Measurements from ENCODE around the gene PSME2. TPM values are rescaled to one million over a fixed set of nuclear protein-coding genes. Genes with fewer than 3 reads are reported as not detected.

PSME2 gene
- total and polyA plus RNA-seq, 10 of the 15 experiments (the other 5 are each of a cell fraction or from before 2014, with no cell fraction given), result 510 to 3,542 (median 913) TPM

- H3K27ac ChIP-seq (ENCODE audit: control insufficient read depth, insufficient read depth), result peak overlapping the region; percentile 96
- H3K27me3 ChIP-seq (replicated peaks in 1 of 2; ENCODE audit: control insufficient read depth in 2 of 2, insufficient read depth in 2 of 2, low read length in 1 of 2), result no peaks in the 10 kb centered on the region
- in situ Hi-C loops (cut with MboI) (no loop called here), intact Hi-C loops (cut with micrococcal nuclease; ENCODE audit: unreplicated experiment) (loop anchor here (1.0 kb wide), 1 partner anchor 53 kb away; the partner anchor contains the start of gene CHMP4A)
- TF ChIP-seq, protein P1, sequence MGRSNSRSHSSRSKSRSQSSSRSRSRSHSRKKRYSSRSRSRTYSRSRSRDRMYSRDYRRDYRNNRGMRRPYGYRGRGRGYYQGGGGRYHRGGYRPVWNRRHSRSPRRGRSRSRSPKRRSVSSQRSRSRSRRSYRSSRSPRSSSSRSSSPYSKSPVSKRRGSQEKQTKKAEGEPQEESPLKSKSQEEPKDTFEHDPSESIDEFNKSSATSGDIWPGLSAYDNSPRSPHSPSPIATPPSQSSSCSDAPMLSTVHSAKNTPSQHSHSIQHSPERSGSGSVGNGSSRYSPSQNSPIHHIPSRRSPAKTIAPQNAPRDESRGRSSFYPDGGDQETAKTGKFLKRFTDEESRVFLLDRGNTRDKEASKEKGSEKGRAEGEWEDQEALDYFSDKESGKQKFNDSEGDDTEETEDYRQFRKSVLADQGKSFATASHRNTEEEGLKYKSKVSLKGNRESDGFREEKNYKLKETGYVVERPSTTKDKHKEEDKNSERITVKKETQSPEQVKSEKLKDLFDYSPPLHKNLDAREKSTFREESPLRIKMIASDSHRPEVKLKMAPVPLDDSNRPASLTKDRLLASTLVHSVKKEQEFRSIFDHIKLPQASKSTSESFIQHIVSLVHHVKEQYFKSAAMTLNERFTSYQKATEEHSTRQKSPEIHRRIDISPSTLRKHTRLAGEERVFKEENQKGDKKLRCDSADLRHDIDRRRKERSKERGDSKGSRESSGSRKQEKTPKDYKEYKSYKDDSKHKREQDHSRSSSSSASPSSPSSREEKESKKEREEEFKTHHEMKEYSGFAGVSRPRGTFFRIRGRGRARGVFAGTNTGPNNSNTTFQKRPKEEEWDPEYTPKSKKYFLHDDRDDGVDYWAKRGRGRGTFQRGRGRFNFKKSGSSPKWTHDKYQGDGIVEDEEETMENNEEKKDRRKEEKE (IDR thresholded peaks at IDR 0.05), result no peak
- TF ChIP-seq, protein P2, sequence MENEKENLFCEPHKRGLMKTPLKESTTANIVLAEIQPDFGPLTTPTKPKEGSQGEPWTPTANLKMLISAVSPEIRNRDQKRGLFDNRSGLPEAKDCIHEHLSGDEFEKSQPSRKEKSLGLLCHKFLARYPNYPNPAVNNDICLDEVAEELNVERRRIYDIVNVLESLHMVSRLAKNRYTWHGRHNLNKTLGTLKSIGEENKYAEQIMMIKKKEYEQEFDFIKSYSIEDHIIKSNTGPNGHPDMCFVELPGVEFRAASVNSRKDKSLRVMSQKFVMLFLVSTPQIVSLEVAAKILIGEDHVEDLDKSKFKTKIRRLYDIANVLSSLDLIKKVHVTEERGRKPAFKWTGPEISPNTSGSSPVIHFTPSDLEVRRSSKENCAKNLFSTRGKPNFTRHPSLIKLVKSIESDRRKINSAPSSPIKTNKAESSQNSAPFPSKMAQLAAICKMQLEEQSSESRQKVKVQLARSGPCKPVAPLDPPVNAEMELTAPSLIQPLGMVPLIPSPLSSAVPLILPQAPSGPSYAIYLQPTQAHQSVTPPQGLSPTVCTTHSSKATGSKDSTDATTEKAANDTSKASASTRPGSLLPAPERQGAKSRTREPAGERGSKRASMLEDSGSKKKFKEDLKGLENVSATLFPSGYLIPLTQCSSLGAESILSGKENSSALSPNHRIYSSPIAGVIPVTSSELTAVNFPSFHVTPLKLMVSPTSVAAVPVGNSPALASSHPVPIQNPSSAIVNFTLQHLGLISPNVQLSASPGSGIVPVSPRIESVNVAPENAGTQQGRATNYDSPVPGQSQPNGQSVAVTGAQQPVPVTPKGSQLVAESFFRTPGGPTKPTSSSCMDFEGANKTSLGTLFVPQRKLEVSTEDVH (IDR thresholded peaks at IDR 0.05; ENCODE audit: low read depth, partially characterized antibody), result no peak
- TF ChIP-seq RFX5 (IDR thresholded peaks at IDR 0.05; ENCODE audit: low read depth, low read length), result no peak
- TF ChIP-seq ZZZ3 (IDR thresholded peaks at IDR 0.05; ENCODE audit: control insufficient read depth, insufficient read length, low read depth), result no peak
- no peak for TF ChIP-seq HDGF (IDR thresholded peaks at IDR 0.05)
- no peak for TF ChIP-seq TCF12 (IDR thresholded peaks at IDR 0.05; ENCODE audit: low read depth, low read length)
- no peak for TF ChIP-seq ATF7 (IDR thresholded peaks at IDR 0.05; ENCODE audit: low read depth)
- TF ChIP-seq, protein P3, sequence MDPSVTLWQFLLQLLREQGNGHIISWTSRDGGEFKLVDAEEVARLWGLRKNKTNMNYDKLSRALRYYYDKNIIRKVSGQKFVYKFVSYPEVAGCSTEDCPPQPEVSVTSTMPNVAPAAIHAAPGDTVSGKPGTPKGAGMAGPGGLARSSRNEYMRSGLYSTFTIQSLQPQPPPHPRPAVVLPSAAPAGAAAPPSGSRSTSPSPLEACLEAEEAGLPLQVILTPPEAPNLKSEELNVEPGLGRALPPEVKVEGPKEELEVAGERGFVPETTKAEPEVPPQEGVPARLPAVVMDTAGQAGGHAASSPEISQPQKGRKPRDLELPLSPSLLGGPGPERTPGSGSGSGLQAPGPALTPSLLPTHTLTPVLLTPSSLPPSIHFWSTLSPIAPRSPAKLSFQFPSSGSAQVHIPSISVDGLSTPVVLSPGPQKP (IDR thresholded peaks at IDR 0.05; ENCODE audit: low read depth, low read length), result no peak
- TF ChIP-seq PML (IDR thresholded peaks at IDR 0.05; ENCODE audit: low read length), result no peak
- no peak for TF ChIP-seq MTA2 (IDR thresholded peaks at IDR 0.05; ENCODE audit: low read depth)
- TF ChIP-seq MEF2B (IDR thresholded peaks at IDR 0.05; ENCODE audit: partially characterized antibody, poor library complexity, severe bottlenecking), result no peak
- TF ChIP-seq NRF1 (conservative IDR thresholded peaks at IDR 0.05; ENCODE audit: low read depth, low read length), result no peak
- TF ChIP-seq PAX5 (IDR thresholded peaks at IDR 0.05; ENCODE audit: borderline replicate concordance, low read depth, low read length), result no peak
- no peak for TF ChIP-seq NFYB (IDR thresholded peaks at IDR 0.05; ENCODE audit: insufficient read depth, low read depth, low read length)
- no peak for TF ChIP-seq TAF1 (IDR thresholded peaks at IDR 0.05; ENCODE audit: borderline replicate concordance, low read depth, low read length)
- no peak for TF ChIP-seq ZSCAN29 (IDR thresholded peaks at IDR 0.05)
- TF ChIP-seq FOXM1 (IDR thresholded peaks at IDR 0.05; ENCODE audit: low read depth, low read length), result no peak
- TF ChIP-seq SREBF2 (IDR thresholded peaks at IDR 0.05; ENCODE audit: low read length), result no peak
- no peak for TF ChIP-seq SIN3A (IDR thresholded peaks at IDR 0.05; ENCODE audit: low read depth, low read length)
- ChIA-PET POLR2A (interaction anchor here (1.0 to 4.8 kb wide), 19 partner anchors 10 to 139 kb away, joined by 4 to 99 read pairs (median 14); partner anchors contain the start of genes CHMP4A, DCAF11, DHRS1 and EMC9), CTCF (interaction anchor here (0.8 to 4.2 kb wide), 32 partner anchors 10 to 529 kb away, joined by 3 to 63 read pairs (median 6); partner anchors contain the start of genes CARMIL3, CHMP4A, CIDEB and DCAF11), RAD21 (ENCODE audit: unreplicated experiment) (interaction anchor here (0.8 to 4.5 kb wide), 23 partner anchors 10 to 148 kb away, joined by 3 to 60 read pairs (median 11); partner anchors contain the start of genes CHMP4A, CIDEB, DCAF11 and EMC9), SMC1A (ENCODE audit: uncharacterized antibody, unreplicated experiment) (interaction anchor here (0.7 to 4.9 kb wide), 21 partner anchors 9 to 147 kb away, joined by 3 to 54 read pairs (median 9); partner anchors contain the start of genes CIDEB, DCAF11, DHRS1 and EMC9)
- H3K4me3 ChIP-seq, result no peak overlapping the region
- H3K79me2 ChIP-seq (ENCODE audit: control insufficient read depth, insufficient read depth, low read length), result peaks cover 43% of the 10 kb centered on the region
- no peaks in the 10 kb centered on the region for H3K9me3 ChIP-seq (replicated peaks; ENCODE audit: control insufficient read depth, insufficient read depth, low read length)
- H2AFZ ChIP-seq (ENCODE audit: control insufficient read depth, low read depth, low read length), result no peak overlapping the region; the same call in 1 of the 2 replicates
- no peaks in the 10 kb centered on the region for H4K20me1 ChIP-seq (ENCODE audit: control insufficient read depth, insufficient read depth)
- 84% methylated on average over 4 of the region's 4 CpGs for WGBS (ENCODE audit: insufficient coverage, insufficient replicate concordance, low lambda C conversion rate, missing lambda C conversion rate)
- FAIRE-seq (no peak), ATAC-seq (no peak), DNase-seq (ENCODE audit: low read depth, low spot score) (no peak)
- H3K9ac ChIP-seq (ENCODE audit: control insufficient read depth, insufficient read depth, low read length), result peak overlapping the region; percentile 83
- peak overlapping the region; percentile 9 for H3K4me2 ChIP-seq (ENCODE audit: control insufficient read depth, insufficient read depth)
- H3K4me1 ChIP-seq (ENCODE audit: control insufficient read depth, insufficient read depth, low read length), result peaks cover 37% of the 10 kb centered on the region
- H3K36me3 ChIP-seq (ENCODE audit: control insufficient read depth in 2 of 2, insufficient read depth in 2 of 2, low read length in 1 of 2), result peaks cover 39 to 47% of the 10 kb centered on the region in 2 experiments
- BruUV-seq (replicated peaks), result TSS peak; percentile 89
Measured at GRCh38 chr14:24160499-24160849, 14.1 kb upstream of the PSME2 start.
